ENCODE results near the gene NEIL1. TPM values are rescaled to one million over a fixed set of nuclear protein-coding genes. Genes with fewer than 3 reads are reported as not detected.
"Not testable (repeated sequence)": the region's sequence is repeated elsewhere in the genome, so short reads cannot be mapped to it uniquely, and the experiment has no call there.

Gene NEIL1
- polyA plus RNA-seq, 2 of the 4 experiments (the other 2 are of a cell fraction) = 3.2 to 6.8 TPM

GRCh38 chr15:75332093-75332492 lies 14.7 kb upstream of the NEIL1 start:
- peaks cover 10% of the 10 kb centered on the region; the same call in 2 of the 3 replicates for H3K4me1 ChIP-seq
- ATAC-seq; H3K4me2 ChIP-seq; H3K27ac ChIP-seq; H3K9me3 ChIP-seq; FAIRE-seq; POLR2A ChIA-PET; DNase-seq (ENCODE audit: low read depth in 1 of 2, low spot score in 1 of 2); H3K4me3 ChIP-seq: not testable (repeated sequence)
- CTCF ChIA-PET = interaction anchor here (0.6 kb wide), 1 partner anchor 35 kb away, joined by 3 read pairs; no protein-coding TSS in a partner anchor
- WGBS (ENCODE audit: missing lambda C conversion rate) = 41% methylated on average over 7 of the region's 7 CpGs
- peak; percentile 46 for TF ChIP-seq CHD2 (IDR thresholded peaks at IDR 0.05; ENCODE audit: low read length, partially characterized antibody)

- WGBS (ENCODE audit: missing lambda C conversion rate) = 85% methylated on average over 15 of the region's 15 CpGs
- FAIRE-seq = not testable (repeated sequence)
These were observed 13.0 kb upstream of the NEIL1 start for GRCh38 chr15:75333654-75334419.

GRCh38 chr15:75335313-75335704 lies 11.5 kb upstream of the NEIL1 start:
- ATAC-seq = no peak
- ChIA-PET POLR2A (interaction anchor here (1.1 to 1.2 kb wide), 2 partner anchors 13 to 33 kb away, joined by 3 read pairs; no protein-coding TSS in a partner anchor), CTCF (interaction anchor here (0.8 to 2.0 kb wide), 2 partner anchors 14 to 33 kb away, joined by 3 to 10 read pairs; partner anchors contain the start of gene MAN2C1)
- Histone ChIP-seq H3K4me3 (peak overlapping the region; percentile 60), H3K27ac (peak overlapping the region; percentile 72 to 91), H3K4me1 (peaks cover 11% of the 10 kb centered on the region; the same call in 2 of the 3 replicates), H3K9me3 (no peaks in the 10 kb centered on the region), H3K4me2 (peak overlapping the region; percentile 85)
- 61% methylated on average over 3 of the region's 3 CpGs for WGBS (ENCODE audit: missing lambda C conversion rate)
- DNase-seq (ENCODE audit: low read depth in 1 of 2, low spot score in 1 of 2) = no peak
- no peak for FAIRE-seq
- no peak for TF ChIP-seq RFX5 (IDR thresholded peaks at IDR 0.05)
- no peak for TF ChIP-seq CHD4 (IDR thresholded peaks at IDR 0.05; ENCODE audit: borderline replicate concordance)
- no peak for TF ChIP-seq EHMT2 (IDR thresholded peaks at IDR 0.05; ENCODE audit: low read depth)
- no peak for TF ChIP-seq CBX8 (IDR thresholded peaks at IDR 0.05)
- TF ChIP-seq POLR2A (IDR thresholded peaks at IDR 0.05; ENCODE audit: low read length) = no peak
- no peak for TF ChIP-seq NR3C1 (IDR thresholded peaks at IDR 0.05)
- no peak for TF ChIP-seq FOSL2 (IDR thresholded peaks at IDR 0.05)
- TF ChIP-seq FOSL2 (CRISPR knock-in tag; IDR thresholded peaks at IDR 0.05) = no peak
- TF ChIP-seq HDAC2 (IDR thresholded peaks at IDR 0.05) = no peak
- TF ChIP-seq REST (IDR thresholded peaks at IDR 0.05) = no peak
- no peak for TF ChIP-seq TP53 (CRISPR knock-in tag; IDR thresholded peaks at IDR 0.05)
- TF ChIP-seq PBX3 (IDR thresholded peaks at IDR 0.05) = no peak
- no peak for TF ChIP-seq CBX2 (IDR thresholded peaks at IDR 0.05; ENCODE audit: borderline replicate concordance, low read depth)
- no peak for TF ChIP-seq FOSB (CRISPR knock-in tag; IDR thresholded peaks at IDR 0.05)
- TF ChIP-seq HOXA7 (CRISPR knock-in tag; IDR thresholded peaks at IDR 0.05) = no peak

More at GRCh38 chr15:75333654-75334419, 13.0 kb upstream of the NEIL1 start:
- ATAC-seq; DNase-seq (ENCODE audit: low read depth in 1 of 2, low spot score in 1 of 2); H3K4me3 ChIP-seq; POLR2A ChIA-PET; H3K27ac ChIP-seq; H3K4me2 ChIP-seq; H3K9me3 ChIP-seq: not testable (repeated sequence)
- peaks cover 11% of the 10 kb centered on the region; the same call in 2 of the 3 replicates for H3K4me1 ChIP-seq
- CTCF ChIA-PET = interaction anchor here (2.0 kb wide), 1 partner anchor 34 kb away, joined by 10 read pairs; the partner anchor contains the start of gene MAN2C1

Data from A549 (cell line).